NOMO-1 (cell line): ENCODE data around the gene CEBPE.
"Not testable (repeated sequence)": the region's sequence is repeated elsewhere in the genome, so short reads cannot be mapped to it uniquely, and the experiment has no call there.

Experiments used
- DNase-seq, 2 experiments: peaks; one replicate each; lab custom pipeline; 2025; ENCODE audit not compliant: unreplicated experiment in 2 of 2; lab: John Stamatoyannopoulos, UW

CEBPE gene

DNA sequence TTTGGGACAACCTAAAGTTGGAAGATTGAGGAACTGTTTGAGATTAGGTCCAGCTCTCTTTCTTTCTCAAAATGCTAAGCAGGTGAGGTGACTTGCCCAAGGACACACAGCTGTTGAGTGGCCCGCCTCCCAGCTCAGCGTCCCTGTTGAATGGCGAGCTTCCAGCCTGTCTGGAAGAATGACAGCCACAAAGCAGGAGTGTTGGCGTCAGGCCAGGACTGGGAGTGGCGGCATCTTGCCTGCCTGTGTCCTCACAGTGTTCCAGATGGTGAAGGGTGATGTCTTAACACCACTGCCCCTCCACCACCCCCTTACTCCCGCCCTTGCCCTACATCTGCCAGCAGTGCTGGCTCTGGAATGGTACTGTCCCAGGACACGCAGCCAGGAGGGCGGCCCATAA lies 4.4 kb upstream of the CEBPE start:
- no peak for DNase-seq

DNA sequence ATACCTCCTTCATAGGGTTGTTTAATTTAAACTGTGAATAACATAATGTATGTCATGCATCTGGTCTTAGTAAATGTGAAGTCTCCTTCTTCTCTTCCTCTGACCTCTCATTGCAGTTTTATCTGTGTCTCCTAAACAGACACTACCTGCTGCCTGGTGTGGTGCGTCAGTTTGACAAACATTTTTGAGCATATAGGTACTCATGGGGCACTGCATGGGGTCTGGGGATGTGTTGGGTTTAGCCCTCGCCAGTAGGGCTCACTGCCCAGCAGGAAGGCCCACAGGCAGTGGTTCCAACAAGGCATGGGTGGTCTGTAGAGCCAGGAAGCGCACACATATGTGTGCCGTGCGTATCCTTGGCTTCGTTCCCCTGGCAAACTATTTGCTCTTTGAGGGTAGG lies 3.0 kb upstream of the CEBPE start:
- DNase-seq: no peak

DNA sequence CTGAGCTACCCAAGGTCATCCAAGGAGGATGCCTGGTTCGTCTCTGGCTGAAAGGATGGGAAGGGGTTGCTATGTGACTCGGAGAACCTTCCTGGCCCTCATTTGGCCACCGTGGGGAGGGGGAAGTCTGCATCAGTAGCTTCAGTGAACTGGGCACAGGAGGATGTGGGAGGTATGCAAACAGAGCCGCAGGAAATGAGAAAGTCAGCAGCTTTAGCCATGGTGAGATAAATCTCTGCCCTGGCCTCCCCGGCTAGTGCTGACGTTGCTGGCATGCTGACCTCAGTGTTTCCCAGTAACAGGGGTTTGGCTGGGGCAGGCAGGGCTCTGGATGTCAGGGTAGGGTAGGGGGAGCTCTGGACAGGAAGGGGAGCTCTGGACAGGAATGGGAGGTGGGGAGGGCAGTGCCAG lies 2.3 kb upstream of the CEBPE start:
- DNase-seq: no peak

DNA sequence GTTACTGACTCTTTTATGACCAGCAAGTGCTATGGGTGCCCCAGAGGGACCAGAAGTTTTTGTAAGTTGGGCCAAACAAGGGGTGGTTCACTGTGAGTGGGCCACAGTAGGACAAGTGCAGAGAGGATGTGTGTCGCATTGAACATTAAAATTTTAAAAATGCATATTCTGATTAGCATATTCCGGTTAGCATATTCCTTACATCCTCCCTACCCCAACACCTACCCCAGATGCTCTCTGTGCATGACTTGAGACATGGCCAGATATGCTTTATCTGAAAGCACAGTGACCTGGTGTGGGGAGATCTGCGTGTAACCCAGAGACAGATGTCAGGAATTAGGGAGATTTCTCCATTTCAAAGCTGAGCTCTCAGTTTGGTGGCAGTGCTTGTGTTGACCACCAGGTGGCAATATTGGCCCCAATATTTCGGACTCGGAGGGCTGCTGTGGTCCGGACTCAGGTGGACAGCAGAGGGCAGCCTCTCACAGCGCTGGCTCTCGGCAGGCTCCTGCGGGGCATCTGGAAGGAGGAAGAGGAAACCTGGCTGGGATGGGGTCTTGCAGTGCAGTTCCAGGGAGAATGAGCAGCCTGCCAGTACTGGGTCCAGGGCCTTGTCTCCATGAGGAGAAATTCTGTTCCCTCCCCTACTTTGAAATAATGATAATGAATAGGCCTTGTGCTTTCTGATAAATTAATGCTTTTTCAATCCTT lies 1.6 kb upstream of the CEBPE start:
- peak; percentile 86 to 89 for DNase-seq

DNA sequence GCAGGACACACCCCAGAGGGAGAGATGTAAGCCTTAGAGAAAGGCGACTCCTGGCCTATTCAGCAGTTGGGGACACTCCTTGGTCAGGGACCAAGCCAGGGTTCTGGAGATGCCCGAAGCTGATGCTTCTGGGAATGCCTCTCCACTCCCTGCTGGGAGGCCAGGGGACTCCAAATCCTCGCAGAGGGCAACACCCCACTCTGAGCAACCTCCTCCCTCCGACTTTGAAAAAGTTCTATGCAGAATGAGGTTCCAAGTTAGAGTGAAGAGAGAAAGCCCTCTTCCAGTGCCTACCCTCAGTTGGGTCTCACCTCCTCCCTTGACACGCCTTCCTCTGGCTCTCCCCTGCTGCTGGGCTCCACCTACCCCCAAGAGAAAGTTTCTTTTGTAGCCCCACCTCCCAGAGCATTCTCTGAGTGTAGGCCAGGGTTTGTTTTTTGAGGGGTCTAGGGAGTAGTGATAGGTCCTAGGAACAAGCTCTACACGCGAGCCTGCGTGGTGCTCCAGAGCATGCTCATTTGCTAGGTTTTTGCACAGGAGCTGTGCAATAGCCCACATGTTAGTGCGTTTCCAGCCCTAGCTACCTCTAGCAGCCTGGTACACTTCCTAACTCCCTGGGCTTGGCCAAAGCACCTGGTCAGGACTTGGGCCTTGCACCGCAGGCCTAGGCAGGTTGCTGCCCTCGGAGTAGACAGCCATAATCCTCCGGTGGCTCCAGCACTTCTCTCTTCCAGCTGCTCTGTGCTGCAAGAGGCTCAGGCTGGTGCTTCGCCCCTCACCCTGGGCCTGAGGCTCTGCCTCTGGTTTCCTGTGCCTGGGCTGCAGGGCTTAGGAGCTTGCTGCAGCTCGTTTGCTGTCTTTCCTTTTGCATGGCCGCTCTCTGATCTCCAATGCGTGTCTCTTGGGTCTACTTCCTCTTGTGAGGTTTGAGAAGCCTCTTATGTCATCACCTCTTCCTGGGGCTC lies 590 bp upstream of the CEBPE start:
- DNase-seq: peak; percentile 89 to 90

DNA sequence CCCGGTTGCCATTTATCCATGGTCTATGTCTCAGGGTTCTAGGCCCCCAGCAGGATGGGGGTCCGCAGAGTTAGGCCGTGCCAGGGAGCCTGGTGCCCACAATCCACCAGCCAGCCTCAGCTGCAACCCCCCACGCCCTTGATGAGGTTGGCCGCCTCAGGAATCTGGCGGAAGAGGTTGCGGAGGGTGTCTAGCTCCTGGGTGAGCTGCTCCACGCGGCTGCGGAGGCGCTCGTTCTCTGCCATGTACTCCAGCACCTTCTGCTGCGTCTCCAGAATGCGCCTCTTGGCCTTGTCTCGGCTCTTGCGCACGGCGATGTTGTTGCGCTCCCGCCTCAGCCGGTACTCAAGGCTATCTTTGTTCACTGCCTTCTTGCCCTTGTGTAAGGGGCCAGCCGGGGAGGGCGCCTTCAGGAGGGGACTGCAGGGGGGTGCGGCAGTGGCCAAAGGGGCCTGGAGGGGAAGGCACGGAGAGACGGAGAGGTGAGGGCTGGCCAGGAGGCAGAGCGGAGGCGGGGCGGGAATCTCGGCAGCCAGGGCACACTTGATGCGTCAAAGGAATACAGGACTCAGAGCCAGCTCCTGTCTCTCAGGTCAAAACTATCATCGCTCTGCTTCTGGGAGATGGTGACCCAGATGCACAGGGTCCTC lies 1.6 kb downstream of the CEBPE start:
- no peak for DNase-seq

- no peak for DNase-seq
Measured at GRCh38 chr14:23115918-23116317, 3.1 kb downstream of the CEBPE start.

DNA sequence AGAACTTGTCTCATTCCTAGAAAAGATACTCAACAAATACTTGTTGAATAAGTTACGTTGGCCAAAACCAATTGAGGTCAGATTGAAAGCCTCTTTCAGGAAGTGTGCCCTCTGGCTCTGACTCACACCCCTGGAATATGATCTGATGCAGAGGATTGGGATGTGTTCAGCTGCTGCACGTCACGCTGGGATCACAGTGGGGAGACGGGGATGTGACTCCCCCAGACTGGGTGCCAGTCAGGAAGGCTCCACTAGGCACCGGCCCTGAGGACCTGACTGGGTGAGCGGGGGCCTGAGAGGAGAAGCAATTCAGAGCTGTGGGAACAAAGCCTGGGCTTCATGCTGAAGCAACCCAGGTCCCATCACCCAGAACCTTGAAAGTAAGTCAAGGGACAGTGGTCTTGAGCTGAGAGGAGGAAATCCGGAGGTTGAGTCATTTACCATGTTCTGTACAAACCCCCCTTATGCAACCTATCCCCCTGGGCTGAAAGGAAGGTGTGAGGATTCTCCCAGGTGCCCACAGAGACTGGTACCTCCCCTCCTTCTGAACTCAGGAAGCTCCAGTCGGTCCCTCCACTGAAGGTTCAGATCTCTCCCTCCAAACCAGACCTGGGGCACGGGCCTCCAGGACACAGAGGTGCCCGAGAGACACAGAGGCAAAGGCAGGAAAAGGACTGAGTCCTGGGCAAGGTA lies 3.9 kb downstream of the CEBPE start:
- DNase-seq: no peak

DNA sequence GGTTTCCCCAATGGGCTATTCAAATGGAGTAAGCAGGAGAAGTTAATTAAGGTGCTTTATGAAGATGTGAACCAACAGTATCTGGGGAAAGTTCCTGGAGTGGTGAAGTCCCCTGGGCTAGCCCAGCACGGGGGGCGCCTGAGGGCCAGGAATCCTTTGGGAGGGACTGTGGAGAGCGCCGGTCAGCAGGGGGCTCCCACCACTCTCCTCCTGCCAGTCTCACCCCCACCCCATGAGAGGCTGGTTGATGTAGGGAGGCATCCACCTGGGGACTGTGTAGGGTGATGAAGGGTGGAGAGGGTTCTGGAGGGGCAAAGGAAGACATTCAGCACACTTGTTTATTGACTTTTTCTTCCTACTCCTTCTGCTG lies 4.4 kb downstream of the CEBPE start:
- DNase-seq: no peak

- DNase-seq: no peak
Measured at GRCh38 chr14:23114120-23114458, 5.0 kb downstream of the CEBPE start.

GRCh38 chr14:23113431-23114119 lies 5.5 kb downstream of the CEBPE start:
- peak; percentile 57 to 82 for DNase-seq

DNA sequence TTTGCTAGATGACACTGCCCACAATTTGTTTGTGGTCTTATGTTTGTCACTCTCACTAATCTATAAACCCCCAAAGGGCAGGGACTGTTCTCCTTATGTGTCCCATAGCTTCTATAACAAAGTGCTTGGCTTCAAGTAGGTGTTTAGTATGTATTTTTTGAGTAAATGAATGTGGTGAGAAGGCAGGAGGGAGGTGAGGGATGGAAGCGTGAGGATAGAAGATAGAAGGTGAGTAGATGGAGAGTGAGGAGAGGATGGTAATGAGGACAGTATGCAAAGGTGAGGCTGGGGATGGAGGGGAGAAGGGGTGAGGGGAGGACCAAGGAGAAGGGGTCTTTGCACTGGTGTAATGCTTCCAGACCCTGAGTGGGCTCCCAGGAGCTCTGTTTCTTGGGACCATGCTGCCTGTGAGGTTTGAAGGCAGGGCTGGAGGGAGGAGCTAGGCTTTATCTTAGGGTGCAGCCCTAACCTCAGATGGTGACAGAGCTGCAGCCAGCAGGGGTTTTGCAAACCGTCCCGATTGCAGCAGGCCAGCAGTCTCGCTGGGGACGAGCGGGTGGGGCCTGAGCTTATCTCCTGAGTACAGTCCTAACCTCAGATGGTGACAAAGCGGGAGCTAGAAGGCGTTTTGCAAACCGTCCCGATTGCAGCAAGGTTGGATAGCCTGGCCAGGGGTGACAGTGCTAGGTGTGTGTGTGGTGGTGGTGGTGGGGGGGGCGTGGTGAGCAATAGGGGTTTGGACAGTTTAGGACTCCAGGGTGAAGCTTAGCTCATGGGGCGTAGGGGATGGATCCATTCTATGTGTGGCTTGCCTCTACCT lies 6.5 kb downstream of the CEBPE start:
- peak; percentile 78 to 80 for DNase-seq

GRCh38 chr14:23110579-23111365 lies 8.3 kb downstream of the CEBPE start:
- no peak for DNase-seq

- DNase-seq: no peak
Measured at GRCh38 chr14:23109769-23110168, 9.3 kb downstream of the CEBPE start.

DNA sequence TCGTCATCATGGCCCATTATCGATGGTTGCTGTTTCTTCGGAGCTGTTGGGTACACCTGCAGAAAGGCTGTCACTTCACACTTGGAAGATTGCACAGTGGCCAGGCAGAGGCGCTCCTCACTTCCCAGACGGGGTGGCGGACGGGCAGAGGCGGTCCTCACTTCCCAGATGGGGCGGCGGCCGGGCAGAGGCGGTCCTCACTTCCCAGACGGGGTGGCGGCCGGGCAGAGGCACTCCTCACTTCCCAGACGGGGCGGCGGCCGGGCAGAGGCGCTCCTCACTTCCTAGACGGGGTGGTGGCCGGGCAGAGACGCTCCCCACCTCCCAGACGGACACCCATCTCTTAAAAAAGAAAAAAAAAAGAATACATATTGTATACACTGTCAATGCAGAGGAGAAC lies 10.9 kb downstream of the CEBPE start:
- DNase-seq: not testable (repeated sequence)

DNA sequence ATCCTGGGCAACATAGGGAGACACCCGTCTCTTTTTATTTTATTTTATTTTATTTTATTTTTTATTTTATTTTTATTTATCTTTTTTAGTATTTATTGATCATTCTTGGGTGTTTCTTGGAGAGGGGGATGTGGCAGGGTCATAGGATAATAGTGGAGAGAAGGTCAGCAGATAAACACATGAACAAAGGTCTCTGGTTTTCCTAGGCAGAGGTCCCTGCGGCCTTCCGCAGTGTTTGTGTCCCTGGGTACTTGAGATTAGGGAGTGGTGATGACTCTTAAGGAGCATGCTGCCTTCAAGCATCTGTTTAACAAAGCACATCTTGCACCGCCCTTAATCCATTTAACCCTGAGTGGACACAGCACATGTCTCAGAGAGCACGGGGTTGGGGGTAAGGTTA lies 11.4 kb downstream of the CEBPE start:
- DNase-seq: not testable (repeated sequence)

DNA sequence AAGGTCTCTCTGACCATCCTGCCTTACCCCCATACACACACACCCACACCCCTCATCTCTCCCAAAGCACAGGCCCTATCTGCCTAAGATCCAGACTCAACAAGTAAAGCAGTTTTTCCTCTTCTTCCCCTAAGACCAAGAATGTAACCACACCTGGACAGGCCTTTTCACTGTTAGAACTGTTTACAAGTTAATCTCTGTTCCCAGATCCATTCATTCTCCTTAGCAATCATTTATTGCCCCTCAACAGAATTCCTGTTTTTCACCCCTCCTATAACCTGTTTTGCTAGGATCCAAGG lies 12.4 kb downstream of the CEBPE start:
- DNase-seq: no peak

DNA sequence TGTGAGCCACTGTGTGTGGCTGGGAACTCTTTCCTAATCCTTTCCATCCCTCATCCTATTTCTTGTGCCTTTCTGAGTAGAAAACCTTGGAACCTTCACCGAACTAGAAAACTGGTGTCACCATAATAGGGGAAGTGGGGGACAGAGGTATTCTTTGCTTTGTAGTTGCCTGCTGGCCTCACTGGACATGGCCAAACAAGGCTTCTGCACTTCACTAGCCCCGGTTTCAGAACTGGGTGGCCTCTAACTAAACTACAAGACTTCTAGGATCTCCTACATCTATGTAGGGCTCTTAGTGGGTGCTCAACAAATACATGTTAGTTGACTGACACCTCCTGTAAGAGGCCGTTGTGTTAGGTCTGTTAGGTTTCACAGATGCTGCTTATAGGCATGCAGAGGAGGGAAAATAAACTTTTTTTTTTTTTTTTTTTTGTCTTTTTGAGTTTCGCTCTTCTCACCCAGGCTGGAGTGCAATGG lies 13.7 kb downstream of the CEBPE start:
- no peak for DNase-seq
